Suppressor macrophage treated with lipopolysaccharide for 4 hours (primary cell): ENCODE data around the gene EXOSC6.
"Not testable (repeated sequence)": the region's sequence is repeated elsewhere in the genome, so short reads cannot be mapped to it uniquely, and the experiment has no call there.

Experiments used
- DNase-seq: peaks from one replicate; pipeline ENCODE4 v3.0.0-alpha.2; 2020

Gene EXOSC6

GRCh38 chr16:70254180-70254964 lies 2.6 kb upstream of the EXOSC6 start:
- no peak for DNase-seq

- peak; percentile 49 for DNase-seq
These were observed 1.8 kb upstream of the EXOSC6 start for GRCh38 chr16:70253291-70254106.

- peak; percentile 23 for DNase-seq
These were observed 732 bp upstream of the EXOSC6 start for GRCh38 chr16:70252355-70252988.

DNA sequence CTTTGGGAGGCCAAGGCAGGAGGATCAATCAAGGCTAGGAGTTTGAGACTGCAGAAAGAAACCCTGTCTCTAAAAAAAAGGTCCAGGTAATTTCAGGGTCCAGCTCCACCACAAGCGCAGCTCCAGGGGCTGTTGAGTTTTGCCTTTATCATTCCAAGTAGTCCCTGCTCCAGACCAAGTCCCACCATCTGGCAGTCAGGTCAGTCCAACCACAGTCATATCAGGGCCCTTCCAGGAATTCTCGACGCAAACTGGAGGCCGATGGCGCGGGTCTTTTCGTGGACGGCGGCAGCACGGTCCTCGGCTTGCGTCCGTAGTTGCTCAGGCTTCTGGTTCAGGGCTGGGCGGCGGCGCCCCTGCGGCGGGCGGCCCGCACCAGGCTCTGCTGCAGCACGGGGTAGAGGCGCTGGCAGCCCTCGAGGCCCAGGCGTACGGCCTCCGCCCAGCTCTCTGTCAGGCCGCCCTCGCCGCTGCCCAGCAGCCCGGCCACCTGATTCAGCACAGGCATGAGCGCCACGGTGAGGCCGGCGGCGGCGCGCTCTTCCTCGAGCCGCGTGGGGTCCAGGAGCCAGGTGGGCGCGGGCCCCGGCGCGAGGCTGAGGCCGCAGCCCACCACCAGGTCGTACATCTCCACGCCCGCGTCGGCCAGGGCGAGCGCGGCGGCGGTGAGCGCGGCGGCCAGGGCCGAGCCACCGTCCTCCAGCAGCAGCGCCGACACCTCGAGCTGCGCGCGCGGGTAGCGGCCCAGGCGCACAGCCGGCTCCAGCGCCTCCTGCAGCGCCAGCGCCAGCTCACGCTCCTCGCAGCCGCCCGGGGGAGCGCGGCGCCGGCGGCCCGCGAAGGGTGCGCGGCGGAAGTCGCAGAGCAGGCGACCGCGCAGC lies 752 bp downstream of the EXOSC6 start:
- DNase-seq, result peak; percentile 55

- not testable (repeated sequence) for DNase-seq
These were observed 2.0 kb downstream of the EXOSC6 start for GRCh38 chr16:70249697-70250096.

DNA sequence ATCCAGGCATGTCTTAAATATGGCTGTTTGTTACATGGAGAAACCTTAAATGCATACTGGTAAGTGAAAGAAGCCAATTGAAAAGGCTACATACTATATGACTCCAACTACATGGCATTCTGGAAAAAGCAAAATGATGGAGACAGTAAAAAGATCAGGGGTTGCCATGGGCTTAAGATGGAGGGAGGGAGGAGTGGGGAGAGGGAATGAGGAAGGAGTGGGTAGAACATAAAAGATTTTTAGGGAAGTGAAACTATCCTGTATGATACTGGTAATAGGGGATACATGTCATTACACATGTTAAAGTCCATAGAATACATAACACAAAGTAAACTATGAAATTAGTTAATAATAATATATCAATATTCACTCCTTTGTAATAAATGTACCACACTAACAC lies 13.0 kb downstream of the EXOSC6 start:
- peak; percentile 31 for DNase-seq

DNA sequence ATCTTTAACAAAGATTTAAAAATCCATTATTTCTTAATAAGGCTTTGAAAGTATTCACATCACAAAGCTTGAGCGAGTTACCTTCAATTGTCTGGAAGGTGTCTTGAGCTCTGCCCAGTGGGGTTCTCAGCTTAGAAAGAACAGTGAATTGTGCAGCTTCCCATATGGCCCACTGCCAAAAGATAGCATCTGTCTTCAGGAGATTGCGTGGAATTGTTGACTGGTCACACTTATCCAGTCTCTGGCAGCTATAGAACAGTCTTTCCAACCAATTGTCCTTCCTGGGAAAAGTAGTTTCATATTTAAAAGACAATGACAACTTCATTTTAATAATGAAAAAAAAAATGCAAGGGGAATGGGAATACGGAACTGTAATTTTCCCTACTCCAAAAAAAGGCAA lies 19.9 kb downstream of the EXOSC6 start:
- DNase-seq, result not testable (repeated sequence)

GRCh38 chr16:70226024-70226423 lies 25.7 kb downstream of the EXOSC6 start:
- DNase-seq, result not testable (repeated sequence)

- not testable (repeated sequence) for DNase-seq
These were observed 26.3 kb downstream of the EXOSC6 start for GRCh38 chr16:70225430-70225829.

- DNase-seq, result not testable (repeated sequence)
These were observed 27.1 kb downstream of the EXOSC6 start for GRCh38 chr16:70224645-70225044.

- not testable (repeated sequence) for DNase-seq
These were observed 27.7 kb downstream of the EXOSC6 start for GRCh38 chr16:70223971-70224513.

GRCh38 chr16:70223216-70223615 lies 28.5 kb downstream of the EXOSC6 start:
- DNase-seq, result not testable (repeated sequence)

DNA sequence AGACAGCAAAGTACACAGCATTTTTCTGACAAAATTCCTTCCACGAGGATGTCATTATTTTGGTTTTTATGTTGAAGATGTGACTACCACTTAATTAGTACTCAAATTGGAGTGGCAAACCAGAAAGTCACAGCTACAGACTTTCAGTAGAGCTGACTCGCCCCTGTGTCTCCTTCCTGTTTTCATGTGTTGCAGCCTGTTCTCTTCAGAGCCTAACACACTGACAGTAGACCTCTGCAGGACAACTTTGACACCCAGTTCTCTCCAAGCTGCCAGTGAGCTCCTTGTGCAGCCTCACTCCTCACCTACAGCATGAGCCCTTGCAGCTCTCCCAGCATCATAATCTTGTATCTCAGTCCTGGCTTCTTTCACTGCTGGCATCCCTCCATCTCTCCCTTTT lies 29.2 kb downstream of the EXOSC6 start:
- not testable (repeated sequence) for DNase-seq

- not testable (repeated sequence) for DNase-seq
These were observed 33.2 kb downstream of the EXOSC6 start for GRCh38 chr16:70218586-70218985.

GRCh38 chr16:70206382-70206781 lies 45.4 kb downstream of the EXOSC6 start:
- not testable (repeated sequence) for DNase-seq

DNA sequence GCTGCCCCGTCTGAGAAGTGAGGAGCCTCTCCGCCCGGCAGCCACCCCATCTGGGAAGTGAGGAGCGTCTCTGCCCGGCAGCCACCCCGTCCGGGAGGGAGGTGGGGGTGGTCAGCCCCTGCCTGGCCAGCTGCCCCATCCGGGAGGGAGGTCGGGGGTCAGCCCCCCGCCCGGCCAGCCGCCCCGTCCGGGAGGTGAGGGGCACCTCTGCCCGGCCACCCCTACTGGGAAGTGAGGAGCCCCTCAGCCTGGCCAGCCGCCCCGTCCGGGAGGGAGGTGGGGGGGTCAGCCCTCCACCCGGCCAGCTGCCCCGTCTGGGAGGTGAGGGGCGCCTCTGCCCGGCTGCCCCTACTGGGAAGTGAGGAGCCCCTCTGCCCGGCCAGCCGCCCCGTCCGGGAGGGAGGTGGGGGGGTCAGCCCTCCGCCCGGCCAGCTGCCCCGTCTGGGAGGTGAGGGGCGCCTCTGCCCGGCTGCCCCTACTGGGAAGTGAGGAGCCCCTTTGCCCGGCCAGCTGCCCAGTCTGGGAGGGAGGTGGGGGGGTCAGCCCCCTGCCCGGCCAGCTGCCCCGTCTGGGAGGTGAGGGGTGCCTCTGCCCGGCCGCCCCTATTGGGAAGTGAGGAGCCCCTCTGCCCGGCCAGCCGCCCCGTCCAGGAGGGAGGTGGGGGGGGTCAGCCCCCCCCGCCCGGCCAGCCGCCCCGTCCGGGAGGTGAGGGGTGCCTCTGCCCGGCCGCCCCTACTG lies 46.9 kb downstream of the EXOSC6 start:
- not testable (repeated sequence) for DNase-seq

GRCh38 chr16:70204010-70204409 lies 47.7 kb downstream of the EXOSC6 start:
- DNase-seq, result not testable (repeated sequence)

DNA sequence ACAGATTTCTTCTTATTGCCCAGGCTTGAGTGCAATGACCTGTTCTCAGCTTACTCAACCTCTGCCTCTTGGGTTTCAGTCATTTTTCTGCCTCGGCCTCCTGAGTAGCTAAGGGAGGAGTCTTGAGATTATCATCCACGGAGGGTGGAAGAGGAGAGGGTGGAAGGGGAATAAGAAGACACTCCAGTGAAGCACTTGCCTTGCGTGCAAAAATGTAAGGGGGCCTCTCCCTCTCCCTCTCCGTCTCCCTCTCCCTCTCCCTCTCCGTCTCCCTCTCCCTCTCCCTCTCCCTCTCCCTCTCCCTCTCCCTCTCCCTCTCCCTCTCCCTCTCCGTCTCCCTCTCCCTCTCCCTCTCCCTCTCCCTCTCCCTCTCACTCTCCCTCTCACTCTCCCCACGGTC lies 48.2 kb downstream of the EXOSC6 start:
- DNase-seq, result not testable (repeated sequence)

GRCh38 chr16:70200063-70200462 lies 51.7 kb downstream of the EXOSC6 start:
- not testable (repeated sequence) for DNase-seq

DNA sequence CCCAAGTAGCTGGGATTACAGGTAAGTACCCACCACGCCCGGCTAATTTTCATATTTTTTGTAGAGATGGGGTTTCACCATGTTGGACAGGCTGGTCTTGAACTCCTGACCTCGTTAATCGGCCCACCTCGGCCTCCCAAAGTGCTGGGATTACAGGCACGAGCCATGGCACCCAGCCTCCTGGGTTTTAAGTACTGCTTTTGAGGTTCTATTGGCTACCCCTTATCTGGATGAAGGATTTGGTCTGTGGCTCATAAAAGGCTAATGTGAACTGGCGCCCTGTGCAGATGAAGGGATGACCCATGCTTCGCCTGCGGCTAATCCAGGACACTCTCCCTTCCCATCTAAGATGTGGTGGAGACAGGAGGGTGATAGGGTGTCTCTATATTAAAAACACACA lies 52.6 kb downstream of the EXOSC6 start:
- DNase-seq, result not testable (repeated sequence)

GRCh38 chr16:70198666-70199065 lies 53.1 kb downstream of the EXOSC6 start:
- DNase-seq, result not testable (repeated sequence)
